Kidney (tissue), 14 donors: ENCODE results near the gene H1-8. TPM values are rescaled to one million over a fixed set of nuclear protein-coding genes. Genes with fewer than 3 reads are reported as not detected.

Experiments
- DNase-seq, 5 donors: peaks; one replicate each; pipeline ENCODE4 v3.0.0-alpha.2; 2013 to 2020
- FAIRE-seq: peaks from 2 replicates; lab custom pipeline; 2012; peaks lifted over from hg19 to GRCh38; lab: Jason Lieb, UNC
- H3K27ac ChIP-seq, 2 donors: one replicate each; pipeline ENCODE4 v1.7.0; 2013; ENCODE audit warnings: low read depth in 2 of 2, low read length in 2 of 2, inconsistent platforms in 1 of 2
- H3K27me3 ChIP-seq: one replicate; pipeline ENCODE4 v1.7.1; 2013; ENCODE audit warnings: low read length, inconsistent platforms; ENCODE audit not compliant: control insufficient read depth, insufficient read depth
- H3K36me3 ChIP-seq, 3 donors: one replicate each; pipeline versions ENCODE4 v1.7.0 to v1.7.1; 2013; ENCODE audit warnings: low read length in 3 of 3, control low read depth in 1 of 3, inconsistent platforms in 1 of 3; ENCODE audit not compliant: insufficient read depth in 3 of 3, control insufficient read depth in 2 of 3
- H3K4me1 ChIP-seq, 3 donors: one replicate each; pipeline versions ENCODE4 v1.7.0 to v1.7.1; 2013; ENCODE audit warnings: low read length in 3 of 3, inconsistent platforms in 1 of 3, low read depth in 1 of 3; ENCODE audit not compliant: control insufficient read depth in 2 of 3, insufficient read depth in 2 of 3
- H3K4me3 ChIP-seq, 3 donors: one replicate each; pipeline versions ENCODE4 v1.7.0 to v1.8.1; 2013; ENCODE audit warnings: low read length in 3 of 3, control low read depth in 1 of 3, inconsistent platforms in 1 of 3
- H3K9ac ChIP-seq, 3 donors: one replicate each; pipeline versions ENCODE4 v1.7.0 to v1.7.1; 2013; ENCODE audit warnings: low read length in 3 of 3, control low read depth in 1 of 3, inconsistent platforms in 1 of 3
- H3K9me3 ChIP-seq, 3 donors: one replicate each; pipeline versions ENCODE4 v1.7.0 to v1.7.1; 2013; ENCODE audit warnings: low read length in 3 of 3, control low read depth in 1 of 3, inconsistent platforms in 1 of 3; ENCODE audit not compliant: control insufficient read depth in 2 of 3, insufficient read depth in 1 of 3
- intact Hi-C: fragments of 100-400 bp; cut with DNase I; formaldehyde crosslinking; loops from one replicate; pipeline ENCODE4 v1.11.1; 2022
- polyA plus RNA-seq: library from polyadenylated mRNA; stranded (reverse); fragments of 350-450 nt; fragmentation: Illumina TruSeq; extraction: RNeasy Lipid Tissue Mini Kit (QIAGEN cat#74804); gene quantifications from one replicate; pipeline ENCODE4 v1.2.3, GENCODE V29; 2014; ENCODE audit warnings: low read depth, low replicate concordance; ENCODE audit not compliant: insufficient read depth
- total RNA-seq: library from RNA; stranded (reverse); fragmentation: NEBNext Ultra II Directional; extraction: Animal tissue kit (Norgen Biotek cat#: 25700); gene quantifications from one replicate; pipeline ENCODE4 v1.2.1, GENCODE V29; 2021
- TF ChIP-seq, protein P1 (sequence below): IDR thresholded peaks from 3 replicates; pipeline ENCODE4 v1.5.1; 2012; ENCODE audit warnings: mild to moderate bottlenecking, moderate library complexity, borderline replicate concordance; ENCODE audit not compliant: insufficient read depth; ENCODE audit errors: extremely low read depth
- donor health status: control.
- donor health status: control.
- donor health status: control.
- donor health status: control.
- donor health status: control.
- donor health status: DM: yes; HTN: yes; CAD: no.
- donor health status: Normal renal cell carcinoma (clear cell type).

H1-8 gene
- total and polyA plus RNA-seq, 2 donors from 2014 or later: not detected

- H3K27me3 ChIP-seq: no peaks in the 10 kb centered on the region
- peaks cover 0 to 6% (median 0%) of the 10 kb centered on the region in 3 donors for H3K36me3 ChIP-seq
- no peak overlapping the region for H3K4me3 ChIP-seq
- no peak for DNase-seq
- no peak for FAIRE-seq
- intact Hi-C loops: no loop called here
- TF ChIP-seq, protein P1, sequence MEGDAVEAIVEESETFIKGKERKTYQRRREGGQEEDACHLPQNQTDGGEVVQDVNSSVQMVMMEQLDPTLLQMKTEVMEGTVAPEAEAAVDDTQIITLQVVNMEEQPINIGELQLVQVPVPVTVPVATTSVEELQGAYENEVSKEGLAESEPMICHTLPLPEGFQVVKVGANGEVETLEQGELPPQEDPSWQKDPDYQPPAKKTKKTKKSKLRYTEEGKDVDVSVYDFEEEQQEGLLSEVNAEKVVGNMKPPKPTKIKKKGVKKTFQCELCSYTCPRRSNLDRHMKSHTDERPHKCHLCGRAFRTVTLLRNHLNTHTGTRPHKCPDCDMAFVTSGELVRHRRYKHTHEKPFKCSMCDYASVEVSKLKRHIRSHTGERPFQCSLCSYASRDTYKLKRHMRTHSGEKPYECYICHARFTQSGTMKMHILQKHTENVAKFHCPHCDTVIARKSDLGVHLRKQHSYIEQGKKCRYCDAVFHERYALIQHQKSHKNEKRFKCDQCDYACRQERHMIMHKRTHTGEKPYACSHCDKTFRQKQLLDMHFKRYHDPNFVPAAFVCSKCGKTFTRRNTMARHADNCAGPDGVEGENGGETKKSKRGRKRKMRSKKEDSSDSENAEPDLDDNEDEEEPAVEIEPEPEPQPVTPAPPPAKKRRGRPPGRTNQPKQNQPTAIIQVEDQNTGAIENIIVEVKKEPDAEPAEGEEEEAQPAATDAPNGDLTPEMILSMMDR: no peak
- peaks cover 0 to 6% (median 4%) of the 10 kb centered on the region in 3 donors for H3K4me1 ChIP-seq
- H3K27ac ChIP-seq: no peak overlapping the region
- H3K9me3 ChIP-seq: no peaks in the 10 kb centered on the region
- no peak overlapping the region for H3K9ac ChIP-seq
These were observed 39.8 kb downstream of the H1-8 start for GRCh38 chr3:129582799-129583198.

DNA sequence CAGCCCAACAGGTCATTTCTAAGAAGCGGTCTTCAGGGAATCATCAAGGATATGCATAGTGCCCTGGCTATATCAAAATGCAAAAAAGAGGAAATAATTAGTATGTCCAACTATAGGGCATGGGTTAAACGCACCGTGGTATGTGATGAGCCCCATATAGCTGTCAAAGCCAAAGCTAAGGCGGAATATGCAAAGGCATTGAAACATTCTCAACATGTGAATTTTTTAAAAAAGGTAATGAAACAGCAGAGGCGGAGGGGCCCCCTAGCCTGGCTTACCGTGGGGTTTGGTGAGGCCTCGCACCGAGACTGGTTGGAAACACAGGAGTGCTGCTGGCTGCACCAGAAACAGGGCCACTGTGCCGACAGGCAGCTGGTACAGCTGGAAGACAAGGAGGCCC, 40.3 kb downstream of the H1-8 start:
- intact Hi-C loops: no loop called here
- TF ChIP-seq, protein P1: no peak
- no peak for FAIRE-seq
- no peaks in the 10 kb centered on the region for H3K27me3 ChIP-seq
- peaks cover 0 to 6% (median 0%) of the 10 kb centered on the region in 3 donors for H3K36me3 ChIP-seq
- DNase-seq: no peak
- H3K9ac ChIP-seq: no peak overlapping the region
- no peak overlapping the region for H3K27ac ChIP-seq
- H3K4me1 ChIP-seq: peaks cover 0 to 4% (median 2%) of the 10 kb centered on the region in 3 donors
- H3K4me3 ChIP-seq: no peak overlapping the region
- H3K9me3 ChIP-seq: no peaks in the 10 kb centered on the region

DNA sequence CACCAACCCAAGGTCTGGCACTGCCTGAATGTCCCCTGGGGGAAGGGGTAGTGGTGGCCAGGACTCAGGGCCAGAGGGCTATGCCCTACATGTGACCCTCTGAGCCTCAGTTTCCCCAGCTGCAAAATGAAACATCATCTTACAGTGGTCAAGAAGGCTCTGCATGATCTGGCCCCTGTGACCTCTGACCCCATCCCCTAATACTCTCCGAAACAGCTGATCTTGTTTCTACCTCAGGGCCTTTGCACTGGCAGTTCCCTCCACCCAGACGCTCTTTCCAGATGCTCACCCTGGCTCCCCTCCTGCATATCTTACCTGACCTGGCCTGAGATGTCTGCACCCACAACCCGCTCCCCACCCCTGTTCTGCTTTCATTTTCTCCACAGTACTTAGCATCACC, 41.7 kb downstream of the H1-8 start:
- no peak overlapping the region for H3K9ac ChIP-seq
- H3K9me3 ChIP-seq: no peaks in the 10 kb centered on the region
- H3K27me3 ChIP-seq: no peaks in the 10 kb centered on the region
- FAIRE-seq (no peak), DNase-seq (no peak)
- H3K27ac ChIP-seq: no peak overlapping the region
- H3K4me3 ChIP-seq: no peak overlapping the region
- TF ChIP-seq, protein P1: no peak
- peaks cover 0 to 4% (median 2%) of the 10 kb centered on the region in 3 donors for H3K4me1 ChIP-seq
- intact Hi-C loops: no loop called here
- H3K36me3 ChIP-seq: peaks cover 0 to 6% (median 0%) of the 10 kb centered on the region in 3 donors
